DND-41 (cell line): ENCODE measurements around the gene RUNX1.

Experiments used
- ATAC-seq: fragments of 200-7000 bp; cut with Tn5 transposase; 3 replicates; pipeline ENCODE4 v1.9.1; 2021; ENCODE audit warnings: low read depth; ENCODE audit not compliant: insufficient read depth
- DNase-seq: peaks from one replicate; pipeline ENCODE4 v3.0.0-alpha.2; 2020
- H2AFZ ChIP-seq: 2 replicates; pipeline ENCODE4 v1.6.0; 2012; ENCODE audit warnings: low read depth, low read length
- H3K27ac ChIP-seq: 2 replicates; pipeline ENCODE4 v1.5.1; 2012; ENCODE audit warnings: low read length, inconsistent platforms
- H3K27me3 ChIP-seq: fragments of 200-600 bp; sonication (generic); 2 replicates; pipeline ENCODE4 v1.6.0; 2012; ENCODE audit warnings: low read length, mild to moderate bottlenecking, inconsistent platforms; ENCODE audit not compliant: insufficient read depth, poor library complexity
- H3K36me3 ChIP-seq: 2 replicates; pipeline ENCODE4 v1.5.1; 2012; ENCODE audit warnings: low read length, inconsistent platforms; ENCODE audit not compliant: insufficient read depth
- H3K4me1 ChIP-seq: 2 replicates; pipeline ENCODE4 v1.5.1; 2012; ENCODE audit warnings: mild to moderate bottlenecking, low read length; ENCODE audit not compliant: insufficient read depth
- H3K4me2 ChIP-seq: 2 replicates; pipeline ENCODE4 v1.6.0; 2012; ENCODE audit warnings: mild to moderate bottlenecking, moderate library complexity, low read length, inconsistent platforms; ENCODE audit not compliant: insufficient read depth
- H3K4me3 ChIP-seq, 2 experiments: fragments of 200-600 bp in 1 of 2; shearing (Covaris generic) in 1 of 2; 2 replicates each; pipeline ENCODE4 v1.5.1; 2012 to 2016; ENCODE audit warnings: inconsistent platforms in 2 of 2, low read length in 2 of 2, mild to moderate bottlenecking in 2 of 2, low read depth in 1 of 2, moderate library complexity in 1 of 2
- H3K79me2 ChIP-seq: 2 replicates; pipeline ENCODE4 v1.6.0; 2012; ENCODE audit warnings: low read length, inconsistent platforms; ENCODE audit not compliant: insufficient read depth
- H3K9ac ChIP-seq: 2 replicates; pipeline ENCODE4 v1.6.0; 2012; ENCODE audit warnings: low read depth, mild to moderate bottlenecking, inconsistent platforms, low read length, moderate library complexity
- H3K9me3 ChIP-seq: 2 replicates; pipeline ENCODE4 v1.5.1; 2012; ENCODE audit warnings: low read length, moderate library complexity, mild to moderate bottlenecking, inconsistent platforms; ENCODE audit not compliant: insufficient read depth, severe bottlenecking
- H4K20me1 ChIP-seq: 2 replicates; pipeline ENCODE4 v1.6.0; 2012; ENCODE audit warnings: low read length; ENCODE audit not compliant: insufficient read depth
- CTCF ChIP-seq: IDR thresholded peaks from 2 replicates; pipeline ENCODE4 v1.5.1; 2012; ENCODE audit warnings: borderline replicate concordance, low read length, moderate library complexity, mild to moderate bottlenecking; ENCODE audit not compliant: poor library complexity, severe bottlenecking; ENCODE audit errors: extremely low read depth
- EZH2 ChIP-seq: IDR thresholded peaks from 3 replicates; pipeline ENCODE4 v1.6.1; 2012; ENCODE audit warnings: borderline replicate concordance, low read depth, mild to moderate bottlenecking, moderate library complexity, low read length, inconsistent platforms; ENCODE audit not compliant: severe bottlenecking

Gene RUNX1

GRCh38 chr21:34878501-34878900 is 170.6 kb downstream of the RUNX1 start:
- ATAC-seq = no peak
- H4K20me1 ChIP-seq = peaks cover 76% of the 10 kb centered on the region
- no peak for TF ChIP-seq EZH2
- no peak for TF ChIP-seq CTCF
- no peak overlapping the region for H2AFZ ChIP-seq
- no peak overlapping the region for H3K9ac ChIP-seq
- no peaks in the 10 kb centered on the region for H3K27me3 ChIP-seq
- peaks cover 97% of the 10 kb centered on the region for H3K36me3 ChIP-seq
- no peak overlapping the region for H3K4me3 ChIP-seq
- peaks cover 100% of the 10 kb centered on the region for H3K79me2 ChIP-seq
- H3K27ac ChIP-seq = 0 out of 2 replicates have a peak overlapping the region, but pooled peaks have one; percentile 9
- peak overlapping the region; percentile 29; the same call in 1 of the 2 replicates for H3K4me2 ChIP-seq
- H3K4me1 ChIP-seq = peaks cover 55% of the 10 kb centered on the region
- no peaks in the 10 kb centered on the region for H3K9me3 ChIP-seq
- DNase-seq = no peak

- peaks cover 46% of the 10 kb centered on the region for H3K4me1 ChIP-seq
- peaks cover 75% of the 10 kb centered on the region for H4K20me1 ChIP-seq
- H2AFZ ChIP-seq = no peak overlapping the region
- H3K4me2 ChIP-seq = peak overlapping the region; percentile 15; the same call in 1 of the 2 replicates
- TF ChIP-seq EZH2 (no peak), CTCF (no peak)
- peaks cover 100% of the 10 kb centered on the region for H3K79me2 ChIP-seq
- H3K27me3 ChIP-seq = no peaks in the 10 kb centered on the region
- ATAC-seq (no peak), DNase-seq (no peak)
- H3K9ac ChIP-seq = no peak overlapping the region
- no peak overlapping the region for H3K4me3 ChIP-seq
- H3K9me3 ChIP-seq = no peaks in the 10 kb centered on the region
- H3K36me3 ChIP-seq = peaks cover 97% of the 10 kb centered on the region
- H3K27ac ChIP-seq = 0 out of 2 replicates have a peak overlapping the region, but pooled peaks have one; percentile 22
Observed at GRCh38 chr21:34877485-34878128, 171.5 kb downstream of the RUNX1 start.

- Histone ChIP-seq H3K79me2 (peaks cover 100% of the 10 kb centered on the region), H3K4me3 (no peak overlapping the region), H3K4me2 (no peak overlapping the region)
Observed at GRCh38 chr21:34875830-34876229, 173.3 kb downstream of the RUNX1 start.

GRCh38 chr21:34874684-34875513 is 174.2 kb downstream of the RUNX1 start:
- ATAC-seq (no peak), DNase-seq (no peak)
- Histone ChIP-seq H3K9ac (no peak overlapping the region), H3K36me3 (peaks cover 96% of the 10 kb centered on the region), H2AFZ (no peak overlapping the region), H3K27me3 (no peaks in the 10 kb centered on the region), H4K20me1 (peaks cover 80% of the 10 kb centered on the region), H3K4me3 (no peak overlapping the region), H3K79me2 (peaks cover 100% of the 10 kb centered on the region), H3K9me3 (no peaks in the 10 kb centered on the region), H3K27ac (peak overlapping the region; percentile 14; the same call in 1 of the 2 replicates), H3K4me2 (no peak overlapping the region), H3K4me1 (peaks cover 21% of the 10 kb centered on the region)
- no peak for TF ChIP-seq CTCF
- no peak for TF ChIP-seq EZH2

More at GRCh38 chr21:34875830-34876229, 173.3 kb downstream of the RUNX1 start:
- Histone ChIP-seq H3K9ac (no peak overlapping the region), H3K27me3 (no peaks in the 10 kb centered on the region), H3K27ac (no peak overlapping the region), H3K4me1 (peaks cover 29% of the 10 kb centered on the region), H3K9me3 (no peaks in the 10 kb centered on the region), H4K20me1 (peaks cover 75% of the 10 kb centered on the region), H3K36me3 (peaks cover 96% of the 10 kb centered on the region), H2AFZ (no peak overlapping the region)
- ATAC-seq = no peak
- no peak for TF ChIP-seq EZH2
- DNase-seq = no peak
